ENCODE data around the gene ADARB1. TPM values are rescaled to one million over a fixed set of nuclear protein-coding genes. Genes with fewer than 3 reads are reported as not detected.

ADARB1 gene
- total and polyA plus RNA-seq, 2 of the 8 experiments (the other 6 are each of a cell fraction or from before 2014, with no cell fraction given): 4.7 to 14.9 TPM

GRCh38 chr21:45169001-45169400 lies 94.6 kb downstream of the ADARB1 start:
- H2BK5ac ChIP-seq (ENCODE audit: low read depth, low read length): no peak overlapping the region
- CTCF ChIA-PET (ENCODE audit: partially characterized antibody): interaction anchor here (0.6 to 11.5 kb wide), 5 partner anchors 25 to 299 kb away, joined by 3 to 107 read pairs (median 3); no protein-coding TSS in a partner anchor
- no peak overlapping the region for H3K27ac ChIP-seq (ENCODE audit: low read depth, low read length)

More at GRCh38 chr21:45169001-45169400, 94.6 kb downstream of the ADARB1 start:
- H3K23ac ChIP-seq (ENCODE audit: insufficient read length): no peak overlapping the region
- H3K79me1 ChIP-seq (ENCODE audit: low read depth, low read length): no peaks in the 10 kb centered on the region; the same call in 1 of the 2 replicates
- POLR2A ChIA-PET (ENCODE audit: partially characterized antibody): no interaction called here
- FAIRE-seq (no peak), DNase-seq (ENCODE audit: low read depth in 1 of 2, low spot score in 2 of 2) (no peak)
- no peaks in the 10 kb centered on the region for H3K23me2 ChIP-seq (ENCODE audit: low read depth, low read length)
- no peaks in the 10 kb centered on the region for H3K9me3 ChIP-seq (ENCODE audit: insufficient read depth in 2 of 2, low read depth in 1 of 2, low read length in 1 of 2)
- H4K91ac ChIP-seq (replicated peaks; ENCODE audit: insufficient read length, low read length): no peak overlapping the region
- H3K4me2 ChIP-seq (ENCODE audit: insufficient read depth in 1 of 2, low read depth in 2 of 2, low read length in 2 of 2): no peak overlapping the region
- no peak overlapping the region for H2AK5ac ChIP-seq (ENCODE audit: low read depth, low read length)
- H3K14ac ChIP-seq (ENCODE audit: insufficient read length): no peak overlapping the region
- no peak overlapping the region for H2BK120ac ChIP-seq (replicated peaks; ENCODE audit: low read depth, low read length)
- TF ChIP-seq POLR2AphosphoS5 (IDR thresholded peaks at IDR 0.05; ENCODE audit: low read depth, low read length) (no peak), EZH2 (IDR thresholded peaks at IDR 0.05; ENCODE audit: low read depth, low read length, severe bottlenecking) (no peak), KDM1A (IDR thresholded peaks at IDR 0.05; ENCODE audit: borderline replicate concordance, low read length) (no peak), CBX8 (IDR thresholded peaks at IDR 0.05; ENCODE audit: borderline replicate concordance, low read depth, low read length) (no peak), E2F6 (IDR thresholded peaks at IDR 0.05) (no peak), TAF1 (IDR thresholded peaks at IDR 0.05; ENCODE audit: low read depth, low read length) (no peak), NANOG (IDR thresholded peaks at IDR 0.05; ENCODE audit: insufficient read depth, low read depth, low read length, poor library complexity, severe bottlenecking) (no peak), BCL11A (IDR thresholded peaks at IDR 0.05; ENCODE audit: low read depth in 2 of 2, low read length in 2 of 2) (no peak), FOSL1 (IDR thresholded peaks at IDR 0.05; ENCODE audit: insufficient read depth, low read depth, low read length) (no peak), CTCF (IDR thresholded peaks at IDR 0.05; ENCODE audit: control extremely low read depth in 1 of 3, insufficient read depth in 1 of 3, low read depth in 1 of 3, low read length in 3 of 3) (no peak)
- H3K4ac ChIP-seq (replicated peaks; ENCODE audit: insufficient read length, low read depth, low read length): no peak overlapping the region
- H3K79me2 ChIP-seq (ENCODE audit: control insufficient read depth in 1 of 2, insufficient read depth in 2 of 2, low read length in 2 of 2): no peaks in the 10 kb centered on the region
- no peak overlapping the region for H3K9ac ChIP-seq (replicated peaks in 1 of 4; ENCODE audit: extremely low read depth in 1 of 4, low read depth in 3 of 4, low read length in 3 of 4)
- H3K4me1 ChIP-seq (replicated peaks in 1 of 4; ENCODE audit: control insufficient read depth in 3 of 4, insufficient read depth in 4 of 4, low read length in 3 of 4): no peaks in the 10 kb centered on the region
- no peaks in the 10 kb centered on the region for H3K27me3 ChIP-seq (replicated peaks in 1 of 4; ENCODE audit: control insufficient read depth in 3 of 4, extremely low read depth in 1 of 4, insufficient read depth in 3 of 4, low read length in 3 of 4)
- no peak overlapping the region for H2BK15ac ChIP-seq (ENCODE audit: low read length)
- no peak overlapping the region for H3K18ac ChIP-seq (ENCODE audit: extremely low read depth, low read length)
- no peak overlapping the region for H2BK20ac ChIP-seq (ENCODE audit: low read length)
- no peak overlapping the region for H2BK12ac ChIP-seq (ENCODE audit: low read depth, low read length)
- no peak overlapping the region for H3K56ac ChIP-seq (replicated peaks; ENCODE audit: insufficient read length, low read depth, low read length)
- no peak overlapping the region for H4K5ac ChIP-seq (ENCODE audit: insufficient read length, low read depth, low read length)
- WGBS, 2 experiments (ENCODE audit: extremely low coverage in 1 of 2, insufficient coverage in 1 of 2, insufficient read length in 1 of 2, insufficient replicate concordance in 2 of 2, low coverage in 1 of 2, low lambda C conversion rate in 2 of 2, missing lambda C conversion rate in 1 of 2): 86% methylated on average over 7 of the region's 7 CpGs; no CpG with 5 or more reads in 1 of the 2 experiments
- 0 out of 2 replicates have a peak overlapping the region, but pooled peaks have one; percentile 5 for H4K8ac ChIP-seq (ENCODE audit: extremely low read depth, insufficient read depth, low read length)
- no peak overlapping the region for H2AFZ ChIP-seq (ENCODE audit: low read length)
- H3K4me3 ChIP-seq (ENCODE audit: extremely low read depth in 1 of 4, insufficient read depth in 2 of 4, low read depth in 3 of 4, low read length in 4 of 4): no peak overlapping the region
- no peaks in the 10 kb centered on the region for H4K20me1 ChIP-seq (replicated peaks in 1 of 2; ENCODE audit: control insufficient read depth in 1 of 2, insufficient read depth in 2 of 2, low read length in 2 of 2)
- H3K36me3 ChIP-seq (ENCODE audit: control insufficient read depth in 2 of 4, insufficient read depth in 4 of 4, low read length in 3 of 4): no peaks in the 10 kb centered on the region

Data from H1 (cell line).